Fibroblast of mammary gland (primary cell): ENCODE results near the gene FANCE.
"Not testable (repeated sequence)": the region's sequence is repeated elsewhere in the genome, so short reads cannot be mapped to it uniquely, and the experiment has no call there.

ENCODE experiments used
- DNase-seq: peaks from one replicate; pipeline ENCODE4 v3.0.0-alpha.2; 2010; ENCODE audit warnings: low read depth
- H3K4me3 ChIP-seq: 2 replicates; pipeline ENCODE4 v1.5.1; 2011; ENCODE audit warnings: low read depth, mild to moderate bottlenecking, low read length, moderate library complexity; ENCODE audit not compliant: control insufficient read depth
- CTCF ChIP-seq: conservative IDR thresholded peaks from 2 replicates; pipeline ENCODE4 v1.5.1; 2011; ENCODE audit warnings: low read depth, low read length, inconsistent platforms; ENCODE audit not compliant: control insufficient read depth, insufficient read depth

FANCE gene

DNA sequence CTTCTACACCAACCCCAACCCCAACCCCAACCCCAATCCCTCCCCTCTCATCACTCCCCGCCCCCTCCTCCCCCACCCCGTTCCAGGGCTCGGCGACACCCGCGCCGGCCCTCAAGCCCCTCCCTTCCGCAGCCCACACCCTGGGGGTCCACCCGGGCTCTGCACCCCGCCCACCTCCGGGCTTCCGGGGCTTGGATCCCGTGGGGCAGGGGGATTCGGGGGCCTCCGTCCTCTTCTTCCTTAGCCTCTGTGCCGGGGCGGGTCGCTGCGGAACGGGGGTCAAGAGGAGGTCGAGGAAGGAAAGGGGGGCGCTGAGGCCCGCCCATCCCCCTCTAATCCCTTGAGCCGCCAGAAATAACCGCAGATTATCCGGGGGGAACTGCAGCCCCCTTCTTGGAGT is 59.9 kb downstream of the FANCE start:
- no peak for DNase-seq
- H3K4me3 ChIP-seq, result no peak overlapping the region
- no peak for TF ChIP-seq CTCF

GRCh38 chr6:35512740-35513139 is 60.6 kb downstream of the FANCE start, which contains the start of gene TULP1:
TSS of gene TULP1 (minus strand) at chr6:35512896. CDS start at chr6:35512858, 38 bp downstream.
- H3K4me3 ChIP-seq, result no peak within 1 kb of the TSS
- no peak for DNase-seq
- no peak for TF ChIP-seq CTCF

DNA sequence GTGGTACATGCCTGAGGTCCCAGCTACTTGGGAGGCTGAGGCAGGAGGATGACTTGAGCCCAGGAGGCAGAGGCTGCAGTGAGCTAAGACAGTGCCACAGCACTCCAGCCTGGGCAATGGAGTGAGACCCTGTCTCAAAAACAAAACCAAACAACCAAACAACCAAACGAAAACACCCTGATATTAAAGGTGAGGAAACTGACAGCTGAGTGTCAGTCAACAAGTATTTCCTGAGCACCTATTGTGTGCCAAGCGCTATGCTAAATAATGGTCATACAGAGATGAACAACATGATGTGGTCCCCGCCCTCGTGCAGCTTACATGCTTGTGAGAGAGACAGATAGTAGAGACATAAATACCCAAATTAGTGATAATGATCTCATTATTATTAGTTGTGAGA is 62.4 kb downstream of the FANCE start:
- DNase-seq, result no peak
- no peak for TF ChIP-seq CTCF
- no peak overlapping the region for H3K4me3 ChIP-seq

DNA sequence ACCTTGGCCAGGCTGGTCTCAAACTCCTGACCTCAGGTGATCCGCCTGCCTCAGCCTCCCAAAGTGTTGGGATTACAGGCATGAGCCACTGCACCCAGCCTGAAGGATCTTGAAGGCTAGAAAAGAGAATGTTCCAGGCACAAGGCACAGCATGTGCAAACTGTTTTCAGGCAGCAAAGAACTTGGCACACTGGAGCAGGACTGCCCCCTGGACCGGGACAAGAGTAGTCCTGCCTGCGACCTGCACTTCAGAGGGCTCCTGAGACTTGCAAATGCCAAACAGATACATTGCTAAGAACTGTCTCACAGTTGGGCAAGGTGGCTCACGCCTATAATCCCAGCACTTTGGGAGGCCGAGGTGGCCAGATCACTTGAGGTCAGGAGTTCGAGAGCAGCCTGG is 63.8 kb downstream of the FANCE start:
- not testable (repeated sequence) for DNase-seq, H3K4me3 ChIP-seq
